HG03575 (cell line): ENCODE data around the gene FANCC.
"Not testable (repeated sequence)": the region's sequence is repeated elsewhere in the genome, so short reads cannot be mapped to it uniquely, and the experiment has no call there.

Source experiments
- ATAC-seq: cut with Tn5 transposase; IDR thresholded peaks from one replicate; pipeline ENCODE4 v1.9.1; 2021; ENCODE audit not compliant: unreplicated experiment, insufficient number of reproducible peaks, low FRiP score; ENCODE audit errors: extremely low read depth

FANCC gene

DNA sequence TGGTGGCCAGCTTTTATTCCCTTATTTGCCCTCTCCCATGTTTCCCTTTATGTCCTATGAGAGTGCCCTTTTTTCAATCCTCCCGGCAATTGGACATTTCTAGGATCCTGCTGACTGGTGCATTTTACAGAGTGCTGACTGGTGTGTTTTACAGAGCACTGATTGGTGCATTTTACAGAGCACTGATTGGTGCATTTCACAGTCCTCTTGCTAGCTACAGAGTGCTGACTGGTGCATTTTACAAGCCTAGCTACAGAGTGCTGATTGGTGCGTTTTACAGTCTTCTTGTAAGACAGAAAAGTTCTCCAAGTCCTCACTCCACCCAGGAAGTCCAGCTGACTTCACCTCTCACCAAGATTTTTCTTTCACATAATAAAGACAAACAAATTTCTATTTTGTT, 15.4 kb upstream of the FANCC start:
- no peak for ATAC-seq

- ATAC-seq, result no peak
These were observed 13.4 kb upstream of the FANCC start for GRCh38 chr9:95330720-95331404.

- not testable (repeated sequence) for ATAC-seq
These were observed 11.6 kb upstream of the FANCC start for GRCh38 chr9:95329061-95329460.

DNA sequence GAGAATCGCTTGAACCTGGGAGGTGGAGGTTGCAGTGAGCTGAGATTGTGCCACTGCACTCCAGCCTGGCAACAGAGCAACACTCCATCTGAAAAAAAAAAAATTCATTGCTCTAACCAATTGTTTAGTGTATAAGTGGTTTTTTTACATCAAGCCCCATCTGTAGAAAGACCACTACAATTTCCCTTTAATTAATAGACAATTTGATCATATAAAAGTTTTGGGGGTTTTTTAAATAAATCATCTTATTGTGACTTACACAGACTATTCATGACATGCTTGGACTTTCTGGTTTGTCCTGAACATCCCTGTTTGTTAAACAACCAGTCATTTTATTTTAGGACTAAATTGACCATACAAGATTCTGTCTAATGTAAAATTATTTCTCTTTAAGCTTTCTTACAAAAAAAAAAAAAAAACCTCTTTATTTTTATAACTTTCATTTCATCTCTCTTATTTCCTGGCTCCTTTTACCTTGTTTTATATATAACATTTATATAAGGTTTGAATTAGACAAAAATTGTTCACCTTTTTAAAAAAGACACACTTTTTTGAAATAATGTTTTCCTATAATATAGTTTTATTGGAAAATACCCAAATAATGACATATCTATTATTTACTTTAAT, 9.8 kb upstream of the FANCC start:
- no peak for ATAC-seq

GRCh38 chr9:95325221-95325620, 7.7 kb upstream of the FANCC start:
- no peak for ATAC-seq

- ATAC-seq, result no peak
These were observed 343 bp upstream of the FANCC start for GRCh38 chr9:95317893-95318211.

DNA sequence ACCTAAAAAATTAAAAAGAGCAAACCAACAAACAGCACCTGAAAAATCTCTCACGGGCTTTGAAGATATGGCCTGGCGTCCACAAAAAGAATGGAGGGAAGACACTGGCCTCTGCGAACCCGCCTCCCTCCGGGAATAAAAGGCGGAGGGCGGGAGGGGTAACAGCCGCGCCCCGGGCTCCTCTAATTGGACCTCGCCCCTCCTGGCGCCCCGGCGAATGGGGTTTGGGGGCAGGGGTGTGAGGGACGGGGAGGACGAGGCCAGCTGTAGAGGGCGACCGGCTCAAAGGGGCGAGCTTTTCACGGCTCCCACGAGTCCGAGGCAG, 753 bp downstream of the FANCC start:
- ATAC-seq, result no peak

DNA sequence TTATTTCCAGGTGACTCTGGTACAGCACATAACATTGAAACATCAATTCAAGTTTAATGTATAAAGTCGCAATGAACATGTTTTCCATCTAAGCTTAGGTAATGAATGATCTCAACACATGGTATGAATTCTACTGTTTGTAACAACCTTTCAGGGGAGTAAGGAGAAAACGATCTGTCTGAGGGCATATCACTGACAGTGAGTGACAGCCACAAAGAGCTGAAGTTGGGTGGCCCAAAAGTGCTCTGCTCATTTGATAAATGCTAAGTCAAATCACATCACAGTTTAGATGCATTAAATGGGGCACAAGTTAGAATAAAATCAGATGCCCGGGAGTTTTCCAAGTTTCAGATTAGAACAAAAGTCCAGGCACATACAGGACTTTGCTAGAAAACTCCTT, 1.2 kb downstream of the FANCC start:
- no peak for ATAC-seq

DNA sequence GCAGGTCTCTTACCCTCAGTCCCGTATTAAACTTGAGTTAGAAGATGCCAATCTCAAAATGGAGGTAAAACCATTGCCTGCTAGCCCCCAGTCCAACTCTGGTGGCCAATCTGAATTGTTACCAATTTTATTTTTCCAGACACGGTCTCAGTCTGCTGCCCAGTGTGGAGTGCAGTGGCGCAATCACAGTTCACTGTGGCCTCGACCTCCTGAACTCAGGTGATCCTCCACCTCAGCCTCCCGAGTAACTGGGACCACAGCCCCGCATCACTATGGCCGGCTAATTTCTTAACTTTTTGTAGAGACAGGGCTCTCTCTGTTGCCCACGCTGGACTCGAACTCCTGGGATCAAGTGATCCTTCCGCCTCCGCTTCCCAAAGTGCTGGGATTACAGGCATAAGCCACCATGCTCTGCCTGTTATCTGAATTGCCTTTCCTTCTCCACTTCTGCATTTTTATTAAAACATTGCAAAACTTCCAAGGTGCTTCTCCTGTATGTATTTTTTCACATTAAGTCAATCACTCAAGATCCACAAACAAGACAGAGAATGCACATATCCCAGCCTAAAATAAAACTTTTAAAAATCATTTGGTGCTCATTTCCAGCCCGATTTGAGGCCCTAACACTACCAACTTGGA, 2.3 kb downstream of the FANCC start:
- ATAC-seq, result no peak

- ATAC-seq, result no peak
These were observed 4.5 kb downstream of the FANCC start for GRCh38 chr9:95313010-95313498.

GRCh38 chr9:95311961-95312360, 5.5 kb downstream of the FANCC start:
- no peak for ATAC-seq

- ATAC-seq, result no peak
These were observed 10.0 kb downstream of the FANCC start for GRCh38 chr9:95307538-95307937.

- no peak for ATAC-seq
These were observed 10.7 kb downstream of the FANCC start for GRCh38 chr9:95306819-95307218.

DNA sequence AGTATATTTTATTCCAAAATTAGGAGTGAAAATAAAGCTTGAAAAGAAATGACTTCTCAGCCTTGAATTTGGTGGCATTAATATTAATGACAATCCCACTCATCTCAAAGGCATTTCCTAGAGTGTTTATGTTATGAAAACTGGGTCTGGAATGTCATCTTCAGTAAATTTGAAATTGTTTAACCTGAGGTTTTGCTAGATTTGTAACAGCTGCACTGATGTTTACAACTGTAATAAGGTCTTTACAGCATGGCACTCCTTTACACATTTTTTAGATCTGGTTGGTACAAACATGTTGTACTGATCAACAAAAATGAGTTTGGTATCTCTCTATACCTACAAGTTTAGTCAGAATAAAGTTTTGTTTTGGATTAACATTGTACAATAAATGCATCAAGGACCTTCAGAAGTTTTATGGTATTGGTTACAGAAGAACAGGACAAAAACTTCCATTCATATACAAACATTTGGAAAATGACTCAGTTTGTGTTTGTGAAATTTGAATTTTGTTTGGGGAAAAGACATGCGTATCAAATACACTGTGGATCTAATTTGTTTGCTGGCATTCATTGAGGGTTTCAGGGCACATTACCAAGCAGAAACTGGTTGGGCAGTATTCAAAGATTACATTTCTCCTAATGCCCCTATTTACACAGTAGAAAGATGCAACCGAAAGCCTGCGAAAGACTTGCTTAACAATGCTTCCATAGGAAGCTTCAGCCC, 11.6 kb downstream of the FANCC start:
- ATAC-seq, result no peak

- no peak for ATAC-seq
These were observed 15.0 kb downstream of the FANCC start for GRCh38 chr9:95302479-95302878.

DNA sequence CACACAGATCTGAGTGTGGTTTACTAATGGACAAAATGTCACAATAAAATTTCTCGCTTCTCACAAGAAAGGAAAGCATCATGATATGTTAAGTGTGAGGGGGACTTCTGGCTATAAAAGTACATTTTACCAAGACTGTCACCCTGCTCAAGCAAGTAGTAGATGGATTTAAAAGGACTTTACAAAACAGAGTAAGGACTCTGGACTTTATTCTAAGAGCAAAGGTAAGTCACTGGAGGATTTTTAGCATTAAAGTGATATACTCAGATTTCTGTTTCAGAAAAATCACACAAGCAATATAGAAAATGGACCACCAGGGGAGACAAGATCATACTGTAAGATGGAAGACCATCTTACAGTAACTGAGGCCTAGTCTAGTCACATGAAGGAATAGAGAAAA, 19.7 kb downstream of the FANCC start:
- ATAC-seq, result no peak

DNA sequence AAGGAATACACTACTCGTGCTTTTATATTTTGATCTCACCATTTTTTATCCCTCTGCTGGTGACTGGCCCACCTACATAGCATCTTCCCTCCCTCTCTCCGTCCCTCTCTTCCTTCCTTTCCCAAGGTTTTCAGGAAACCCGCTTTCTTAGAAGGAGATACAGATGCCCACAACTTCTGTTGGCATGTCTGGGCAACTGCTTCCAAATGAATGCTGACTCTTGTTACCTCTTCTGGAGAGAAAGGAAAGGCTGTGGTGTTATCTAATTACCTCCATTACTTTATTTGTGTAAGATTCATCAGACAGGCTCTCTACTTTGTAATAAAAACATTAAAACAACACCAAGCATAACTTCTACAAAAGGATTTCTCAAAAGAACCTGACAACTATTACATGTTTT, 20.2 kb downstream of the FANCC start:
- ATAC-seq, result no peak

- no peak for ATAC-seq
These were observed 20.7 kb downstream of the FANCC start for GRCh38 chr9:95296761-95297160.

DNA sequence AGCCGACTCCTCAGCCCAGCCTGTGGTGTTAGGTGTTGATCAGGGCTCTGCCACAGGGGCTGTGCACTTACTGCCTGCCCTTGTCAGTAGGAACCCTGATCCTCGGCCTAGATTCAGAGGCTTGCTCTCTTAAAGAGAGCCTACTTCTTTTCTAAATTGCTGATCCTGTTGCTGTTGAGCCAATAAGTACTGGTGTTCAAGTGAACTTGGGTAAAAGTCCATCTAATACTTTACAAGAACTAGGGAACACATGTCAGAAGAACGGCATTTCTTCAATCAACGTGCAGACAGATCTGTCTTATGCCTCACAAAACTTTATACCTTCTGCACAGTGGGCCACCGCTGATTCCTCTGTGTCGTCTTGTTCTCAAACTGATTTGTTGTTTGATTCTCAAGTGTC, 24.2 kb downstream of the FANCC start:
- ATAC-seq, result not testable (repeated sequence)

- no peak for ATAC-seq
These were observed 25.3 kb downstream of the FANCC start for GRCh38 chr9:95292226-95292625.
